ENCODE results near the gene TTC33.
A peak's percentile ranks its signal among the peaks of the same experiment; 100 is the strongest.

The TTC33 gene

GRCh38 chr5:40481241-40481640 lies 274.5 kb downstream of the TTC33 start:
- no peak for DNase-seq (ENCODE audit: low read depth)

- DNase-seq (ENCODE audit: low read depth): peak; percentile 8
These were observed 275.4 kb downstream of the TTC33 start for GRCh38 chr5:40480392-40480791.

- DNase-seq (ENCODE audit: low read depth): peak; percentile 2
These were observed 275.8 kb downstream of the TTC33 start for GRCh38 chr5:40479939-40480338.

- DNase-seq (ENCODE audit: low read depth): no peak
These were observed 277.0 kb downstream of the TTC33 start for GRCh38 chr5:40478766-40479165.

GRCh38 chr5:40477856-40478546 lies 277.8 kb downstream of the TTC33 start:
- DNase-seq (ENCODE audit: low read depth): no peak

- DNase-seq (ENCODE audit: low read depth): no peak
These were observed 280.2 kb downstream of the TTC33 start for GRCh38 chr5:40475561-40475960.

- no peak for DNase-seq (ENCODE audit: low read depth)
These were observed 281.5 kb downstream of the TTC33 start for GRCh38 chr5:40474250-40474649.

GRCh38 chr5:40465416-40465815 lies 290.3 kb downstream of the TTC33 start:
- no peak for DNase-seq (ENCODE audit: low read depth)

GRCh38 chr5:40464511-40464910 lies 291.2 kb downstream of the TTC33 start:
- no peak for DNase-seq (ENCODE audit: low read depth)
